Heart right ventricle (tissue), 16 donors: ENCODE results near the gene MREG. TPM values are rescaled to one million over a fixed set of nuclear protein-coding genes. Genes with fewer than 3 reads are reported as not detected.

ENCODE experiments used
- ATAC-seq, 8 donors: fragments of 200-7000 bp; cut with Tn5 transposase; one replicate each; pipeline ENCODE4 v1.9.1; 2020; ENCODE audit warnings: mild to moderate bottlenecking in 8 of 8, moderate library complexity in 8 of 8, moderate number of reproducible peaks in 1 of 8
- DNase-seq, 2 donors: peaks; one replicate each; pipeline ENCODE4 v3.0.0-alpha.2; 2020
- H3K27ac ChIP-seq, 10 donors: fragments of 200-600 bp; sonication (generic) in 2 of 10; one replicate each; pipeline versions ENCODE4 v1.5.0 to v1.8.0; 2020 to 2022; ENCODE audit warnings: mild to moderate bottlenecking in 3 of 10
- H3K27me3 ChIP-seq, 7 donors: fragments of 200-600 bp; one replicate each; pipeline ENCODE4 v1.8.0; 2021 to 2022; ENCODE audit warnings: mild to moderate bottlenecking in 2 of 7
- H3K36me3 ChIP-seq, 9 donors: fragments of 200-600 bp; sonication (generic) in 1 of 9; one replicate each; pipeline versions ENCODE4 v1.5.0 to v1.8.0; 2020 to 2022; ENCODE audit warnings: mild to moderate bottlenecking in 2 of 9
- H3K4me1 ChIP-seq, 9 donors: fragments of 200-600 bp; sonication (generic) in 1 of 9; one replicate each; pipeline versions ENCODE4 v1.5.0 to v1.8.0; 2020 to 2022; ENCODE audit warnings: mild to moderate bottlenecking in 4 of 9
- H3K4me3 ChIP-seq, 10 donors: fragments of 200-600 bp; sonication (generic) in 2 of 10; one replicate each; pipeline versions ENCODE4 v1.5.0 to v1.8.0; 2020 to 2022; ENCODE audit warnings: mild to moderate bottlenecking in 7 of 10, moderate library complexity in 2 of 10
- H3K9me3 ChIP-seq, 11 donors: fragments of 200-600 bp in 10 of 11; sonication (generic) in 2 of 11; one replicate each; pipeline versions ENCODE4 v1.5.0 to v1.8.0; 2013 to 2022; ENCODE audit warnings: mild to moderate bottlenecking in 2 of 11, control low read depth in 1 of 11, moderate library complexity in 1 of 11
- CTCF ChIP-seq, 9 donors: fragments of 200-600 bp; sonication (generic) in 2 of 9; IDR thresholded peaks; one replicate each; pipeline versions ENCODE4 v1.5.0 to v1.8.0; 2021 to 2022; ENCODE audit warnings: antibody characterized with exemption in 9 of 9, mild to moderate bottlenecking in 5 of 9, moderate library complexity in 1 of 9
- WGBS, 2 donors: extraction: QIAGEN DNeasy Blood & Tissue Kit; methylation state at CpG; one replicate each; pipeline ENCODE4 v1.1.7; 2013; ENCODE audit warnings: inconsistent platforms in 1 of 2; 5-methylcytosine and 5-hydroxymethylcytosine counted together
- intact Hi-C, 10 donors: fragments of 100-400 bp; cut with DNase I; formaldehyde crosslinking; loops; one replicate each; pipeline versions ENCODE4 v1.11.1 to v1.14.2; 2022
- polyA plus RNA-seq, 2 donors: library from polyadenylated mRNA; stranded (reverse); fragments of 200-250 nt; gene quantifications; one replicate each; pipeline ENCODE4 v1.2.3, GENCODE V29; 2013
- total RNA-seq, 10 donors: library from RNA; stranded (reverse); fragmentation: NEBNext Ultra II Directional in 3 of 10; extraction: Animal tissue kit (Norgen Biotek cat#: 25700) in 3 of 10; gene quantifications; one replicate each; pipeline versions ENCODE4 v1.2.1 to v1.2.4, GENCODE V29; 2021 to 2023
- donor health status: Arrhythmogenic right ventricular cardiomyopathy.
- donor health status: ischemic (EF 13 %, LVEDD 7.1; RV severe dilation, severe dysfunction).
- donor health status: healthy with polysubstance abuse.
- donor health status: DM: no; HTN: yes; CAD: no.
- donor health status: DM: no; HTN: no; CAD: no.
- donor health status: ischemic (EF 25% LVEDD 6.9; RV normal size, moderate dysfunction).
- donor health status: ischemic (EF 25% LVEDD 5.7; RV mildly dilated, moderate dysfunction).
- donor health status: healthy.
- donor health status: DM: yes; HTN: yes; CAD: no.
- donor health status: Ischemic cardiomyopathy.
- donor health status: ischemic (EF 35%, LVEDD 5.7; RV mildly dilated, moderate dysfunction).
- donor health status: nonischemic (EF 11% LVEDD 7.7; RV severe dilation, severe dysfunction).
- donor health status: DM: yes; HTN: yes; CAD: no.
- donor health status: PGD.
- donor health status: ischemic (EF 29% LVEDD 5.4; RV normal size, mild dysfunction).
- donor health status: nonischemic (EF 23%, LVEDD 6.1; RV moderate dilation, normal function).

Gene MREG
- total and polyA plus RNA-seq, 12 donors = 0.13 to 1.5 (median 0.38) TPM

- 71 to 80% methylated on average over 6 of the region's 6 CpGs for WGBS, 2 donors
- Histone ChIP-seq H3K27me3 (no peaks in the 10 kb centered on the region), H3K36me3 (no peaks in the 10 kb centered on the region), H3K4me3 (no peak overlapping the region), H3K27ac (no peak overlapping the region), H3K4me1 (peaks cover 0 to 5% (median 0%) of the 10 kb centered on the region in 9 donors), H3K9me3 (peaks cover 0 to 15% (median 0%) of the 10 kb centered on the region in 11 donors)
- no peak for DNase-seq
- no peak for ATAC-seq
- no peak for TF ChIP-seq CTCF (IDR thresholded peaks at IDR 0.05)
- intact Hi-C loops = loop anchor here in 1 of 10 donors (10.0 kb wide), 1 partner anchor 118 kb away; no protein-coding TSS in a partner anchor
Observed at GRCh38 chr2:215912299-215912842, 101.0 kb downstream of the MREG start.

- intact Hi-C loops = loop anchor here in 1 of 10 donors (10.0 kb wide), 1 partner anchor 117 kb away; no protein-coding TSS in a partner anchor
- Histone ChIP-seq H3K36me3 (no peaks in the 10 kb centered on the region), H3K27me3 (no peaks in the 10 kb centered on the region), H3K4me1 (peaks cover 0 to 5% (median 0%) of the 10 kb centered on the region in 9 donors), H3K27ac (no peak overlapping the region), H3K4me3 (no peak overlapping the region), H3K9me3 (peaks cover 0 to 15% (median 0%) of the 10 kb centered on the region in 11 donors)
- no peak for ATAC-seq
- DNase-seq = no peak
- WGBS, 2 donors = 74 to 78% methylated on average over 8 of the region's 8 CpGs
- no peak for TF ChIP-seq CTCF (IDR thresholded peaks at IDR 0.05)
Observed at GRCh38 chr2:215911301-215912085, 101.9 kb downstream of the MREG start.

- DNase-seq = no peak
- intact Hi-C loops = loop anchor here in 1 of 10 donors (10.0 kb wide), 1 partner anchor 115 kb away; no protein-coding TSS in a partner anchor
Observed at GRCh38 chr2:215910180-215910579, 103.2 kb downstream of the MREG start.

More at GRCh38 chr2:215910180-215910579, 103.2 kb downstream of the MREG start:
- H3K36me3 ChIP-seq = no peaks in the 10 kb centered on the region
- H3K4me3 ChIP-seq = no peak overlapping the region
- peaks cover 0 to 15% (median 0%) of the 10 kb centered on the region in 11 donors for H3K9me3 ChIP-seq
- no peaks in the 10 kb centered on the region for H3K4me1 ChIP-seq
- TF ChIP-seq CTCF (IDR thresholded peaks at IDR 0.05) = no peak
- ATAC-seq = no peak
- H3K27me3 ChIP-seq = no peaks in the 10 kb centered on the region
- no peak overlapping the region for H3K27ac ChIP-seq
